DMS 273 treated with DMSO at 0.1 percent for 48 hours (cell line): ENCODE data around the gene RPS29.

ENCODE experiments used
- DNase-seq: peaks from one replicate; lab custom pipeline; 2025; lab: John Stamatoyannopoulos, UW

The RPS29 gene

DNA sequence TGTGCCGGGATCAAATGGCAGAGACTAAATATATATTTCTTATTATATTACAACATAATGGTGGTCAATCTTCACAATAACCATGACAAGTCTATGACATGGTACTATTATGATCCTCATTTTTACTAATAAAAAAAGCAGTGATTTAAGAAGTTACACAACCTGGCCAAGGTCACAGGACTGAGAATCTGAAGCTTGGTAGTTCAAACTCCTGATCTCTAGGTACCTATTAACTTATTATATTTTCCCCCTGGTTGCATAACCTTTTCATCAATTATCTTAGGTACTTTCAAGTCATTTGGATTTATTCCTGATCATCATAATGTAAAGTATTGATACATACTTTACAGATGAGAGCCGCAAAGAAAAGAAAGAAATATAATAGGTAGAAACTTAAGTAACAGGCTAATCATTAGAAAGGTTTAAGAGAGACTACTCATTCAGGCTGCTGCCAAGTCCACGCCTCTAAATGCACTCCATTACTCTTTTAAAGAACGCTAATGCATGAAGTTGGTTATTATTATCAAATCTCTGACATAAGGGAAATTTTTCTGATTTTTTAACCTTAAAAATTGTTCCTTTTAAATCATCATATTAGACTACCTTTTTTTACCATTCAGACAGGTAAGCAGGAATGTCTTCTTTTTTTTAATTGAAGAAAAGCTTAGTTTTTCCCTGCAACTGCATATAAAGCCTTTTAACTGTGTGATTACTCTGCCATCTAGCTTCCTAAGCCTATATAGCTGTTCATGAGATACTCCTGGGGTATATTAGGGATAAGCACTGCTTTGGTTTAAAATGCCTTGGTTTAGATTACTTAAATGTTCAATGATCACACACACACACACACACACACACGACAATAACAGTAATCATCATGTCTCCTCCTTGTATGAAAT is 35.6 kb downstream of the RPS29 start:
- no peak for DNase-seq

DNA sequence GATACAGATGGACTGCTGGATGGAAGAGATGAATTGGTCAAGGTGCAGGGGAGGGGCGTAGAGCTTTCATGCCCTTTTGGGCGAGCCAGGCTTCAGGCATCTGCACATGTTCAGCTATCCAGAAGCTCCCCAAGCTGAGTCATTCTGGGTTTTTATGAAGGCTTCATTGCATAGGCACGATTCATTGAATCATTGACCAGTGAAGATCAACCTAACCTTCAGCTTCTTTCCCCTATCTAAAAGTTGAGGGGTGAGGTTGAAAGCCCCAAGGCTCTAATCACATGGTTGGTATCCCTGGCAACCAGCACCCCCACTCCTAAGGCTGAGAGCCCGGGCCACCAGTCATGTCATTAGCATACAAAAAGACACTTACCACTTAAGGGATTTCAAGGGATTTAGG is 36.3 kb downstream of the RPS29 start:
- no peak for DNase-seq

DNA sequence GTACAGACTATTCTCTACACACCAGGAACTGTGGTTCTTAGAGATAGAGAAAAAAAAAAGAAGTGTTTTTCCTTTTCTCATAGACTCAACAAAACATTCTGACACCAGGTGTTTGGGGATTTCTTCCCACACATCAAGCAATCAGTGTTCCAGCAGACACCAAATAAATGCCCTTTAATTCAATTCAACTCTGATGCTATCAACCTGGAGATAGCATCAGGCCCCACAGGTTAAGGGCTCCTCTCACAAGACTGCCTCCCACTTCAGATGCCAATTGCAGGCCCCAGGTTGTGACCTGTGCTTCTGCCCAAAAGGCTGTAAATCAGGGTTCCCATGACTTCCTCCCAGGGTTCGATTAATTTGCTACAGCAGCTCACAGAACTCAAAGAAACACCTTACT is 36.7 kb downstream of the RPS29 start:
- DNase-seq = no peak

DNA sequence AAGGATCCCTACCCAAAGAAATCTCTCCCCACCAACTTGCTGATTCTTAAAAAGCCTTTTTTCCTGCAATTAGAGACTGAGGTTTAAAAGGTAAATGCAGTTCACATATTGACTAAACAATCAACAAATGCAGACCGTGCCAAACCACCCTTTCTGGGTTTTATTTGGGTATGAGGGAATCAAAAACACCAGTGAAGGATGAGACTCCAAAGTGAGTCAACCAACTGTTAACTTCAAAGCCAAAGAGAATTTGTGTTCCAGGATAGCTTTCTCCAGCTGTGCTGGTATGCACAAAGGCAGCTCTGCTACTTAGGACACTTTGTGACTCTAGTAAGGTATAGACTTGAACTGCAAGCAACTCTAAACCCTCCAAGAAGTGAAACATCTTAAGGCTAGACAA is 39.4 kb downstream of the RPS29 start:
- DNase-seq = no peak

DNA sequence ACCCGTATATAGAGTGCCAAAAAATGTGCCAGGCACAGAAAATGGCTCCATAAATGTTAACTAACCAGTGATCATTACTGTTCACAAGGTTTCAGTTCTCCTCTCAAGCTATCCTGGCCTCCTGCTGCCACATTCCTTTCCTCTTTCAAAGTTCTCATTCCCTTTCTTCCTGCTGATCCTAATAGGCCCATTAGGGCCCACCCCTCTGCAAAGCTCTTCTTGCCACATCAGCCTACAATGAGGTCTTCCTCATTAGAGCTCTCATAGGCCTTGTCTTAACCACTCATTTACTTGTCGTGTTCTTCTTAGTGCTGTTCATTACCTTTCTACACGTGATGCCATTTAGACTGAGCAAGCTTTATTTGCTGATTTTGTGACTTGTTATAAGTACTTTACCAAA is 40.5 kb downstream of the RPS29 start:
- DNase-seq = no peak

DNA sequence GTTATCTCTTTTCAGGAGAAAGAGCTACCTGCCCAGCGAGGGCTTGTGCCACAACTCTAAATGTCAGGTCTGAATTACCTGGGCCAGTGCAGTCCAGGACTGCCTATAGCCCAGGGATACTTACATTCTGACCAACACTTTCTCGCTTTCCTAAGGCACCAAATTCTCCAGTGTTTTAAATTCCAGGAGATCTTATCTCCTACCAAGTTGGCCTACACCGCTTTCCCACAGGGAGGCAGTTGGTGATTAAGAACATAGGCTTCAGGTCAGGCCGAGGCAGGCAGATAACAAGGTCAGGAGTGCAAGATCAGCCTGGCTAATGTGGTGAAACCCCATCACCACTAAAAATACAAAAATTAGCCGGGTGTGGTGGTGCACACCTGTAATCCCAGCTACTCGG is 41.1 kb downstream of the RPS29 start:
- no peak for DNase-seq

DNA sequence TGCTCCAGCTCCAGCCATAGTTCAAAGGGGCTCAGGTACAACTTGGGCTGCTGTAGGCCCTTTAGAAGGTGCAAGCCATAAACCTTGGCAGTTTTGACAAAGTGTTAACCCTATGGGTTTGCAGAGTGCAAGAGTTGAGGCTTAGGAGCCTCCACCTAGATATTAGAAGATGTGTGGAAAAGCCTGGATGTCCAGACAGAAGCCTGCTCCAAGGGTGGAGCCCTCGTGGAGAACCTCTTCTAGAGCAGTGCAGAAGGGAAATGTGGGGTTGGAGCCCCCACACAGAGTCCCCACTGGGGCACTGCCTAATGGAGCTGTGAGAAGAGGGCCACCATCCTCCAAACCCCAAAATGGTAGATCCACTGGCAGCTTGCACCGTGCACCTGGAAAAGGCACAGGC is 45.1 kb downstream of the RPS29 start:
- DNase-seq = no peak

DNA sequence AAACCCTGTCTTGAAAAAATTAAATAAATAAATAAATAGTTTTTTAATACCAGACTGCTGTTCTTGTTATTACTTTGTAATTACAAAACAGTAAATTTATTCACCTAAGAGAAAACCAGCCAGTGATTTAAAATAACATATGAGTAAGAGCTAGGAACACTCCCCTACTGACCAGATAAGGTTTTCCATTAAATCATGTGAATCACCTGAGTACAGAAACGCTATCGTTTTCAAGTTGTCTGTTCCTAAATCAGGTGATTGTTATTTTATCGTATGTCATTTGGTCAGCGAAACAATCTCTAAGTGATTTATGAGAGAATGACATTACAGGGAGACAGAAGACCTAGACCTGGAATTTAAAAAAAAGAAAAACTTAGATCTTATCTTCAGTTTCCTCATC is 47.3 kb downstream of the RPS29 start:
- no peak for DNase-seq
